Smooth muscle cell (in vitro differentiated cells): ENCODE results near the gene HOXA3. TPM values are rescaled to one million over a fixed set of nuclear protein-coding genes. Genes with fewer than 3 reads are reported as not detected.

Source experiments
- DNase-seq: peaks from one replicate; lab custom pipeline; 2025; ENCODE audit not compliant: unreplicated experiment; lab: John Stamatoyannopoulos, UW
- H2AFZ ChIP-seq: fragments of 200-600 bp; sonication (generic); 2 replicates; pipeline ENCODE4 v1.6.0; 2016; ENCODE audit warnings: antibody characterized with exemption, low read depth, mild to moderate bottlenecking
- H3F3A ChIP-seq: fragments of 200-600 bp; sonication (generic); 2 replicates; pipeline ENCODE4 v1.6.0; 2017; ENCODE audit warnings: antibody characterized with exemption, low read depth
- H3K27ac ChIP-seq: fragments of 200-600 bp; sonication (generic); 2 replicates; pipeline ENCODE4 v1.5.1; 2016; ENCODE audit warnings: low read depth, mild to moderate bottlenecking
- H3K27me3 ChIP-seq: fragments of 200-600 bp; sonication (generic); 2 replicates; pipeline ENCODE4 v1.6.1; 2016; ENCODE audit warnings: low read depth, mild to moderate bottlenecking
- H3K36me3 ChIP-seq: fragments of 200-600 bp; sonication (generic); 2 replicates; pipeline ENCODE4 v1.5.1; 2016; ENCODE audit warnings: low read depth
- H3K4me1 ChIP-seq: fragments of 200-600 bp; sonication (generic); 2 replicates; pipeline ENCODE4 v1.5.1; 2016; ENCODE audit warnings: low read depth
- H3K4me2 ChIP-seq: fragments of 200-600 bp; sonication (generic); 2 replicates; pipeline ENCODE4 v1.6.0; 2016; ENCODE audit warnings: mild to moderate bottlenecking
- H3K4me3 ChIP-seq: fragments of 200-600 bp; sonication (generic); 2 replicates; pipeline ENCODE4 v1.5.1; 2016; ENCODE audit warnings: mild to moderate bottlenecking
- H3K79me2 ChIP-seq: fragments of 200-600 bp; sonication (generic); 2 replicates; pipeline ENCODE4 v1.6.0; 2016; ENCODE audit warnings: low read depth, mild to moderate bottlenecking
- H3K9ac ChIP-seq: fragments of 200-600 bp; sonication (generic); 2 replicates; pipeline ENCODE4 v1.6.0; 2016; ENCODE audit warnings: low read depth
- H3K9me3 ChIP-seq: fragments of 200-600 bp; sonication (generic); replicated peaks from 2 replicates; pipeline ENCODE4 v1.5.1; 2016; ENCODE audit warnings: low read depth
- H4K20me1 ChIP-seq: fragments of 200-600 bp; sonication (generic); 2 replicates; pipeline ENCODE4 v1.6.0; 2016; ENCODE audit warnings: low read depth
- WGBS: methylation state at CpG from one replicate; pipeline ENCODE4 v1.1.7; 2016; ENCODE audit warnings: low lambda C conversion rate; 5-methylcytosine and 5-hydroxymethylcytosine counted together
- polyA plus RNA-seq: library from polyadenylated mRNA; unstranded; fragments of >200 nt; fragmentation: Nextera tagmentation; extraction: Ambion mirVana; gene quantifications from 2 replicates; pipeline ENCODE4 v1.2.1, GENCODE V29; 2016
- total RNA-seq: library from RNA; depleted of rRNA; stranded (reverse); fragments of >200 nt; gene quantifications from 2 replicates; pipeline ENCODE4 v1.2.3, GENCODE V29; 2014
- TF ChIP-seq, protein P1 (sequence below): fragments of 200-600 bp; sonication (generic); IDR thresholded peaks from 2 replicates; pipeline ENCODE4 v1.5.1; 2017; ENCODE audit warnings: borderline replicate concordance, mild to moderate bottlenecking, antibody characterized with exemption; ENCODE audit not compliant: insufficient read depth, poor library complexity, severe bottlenecking

HOXA3 gene
- total and polyA plus RNA-seq, 2 experiments from 2014 or later: 0.13 to 0.31 TPM

DNA sequence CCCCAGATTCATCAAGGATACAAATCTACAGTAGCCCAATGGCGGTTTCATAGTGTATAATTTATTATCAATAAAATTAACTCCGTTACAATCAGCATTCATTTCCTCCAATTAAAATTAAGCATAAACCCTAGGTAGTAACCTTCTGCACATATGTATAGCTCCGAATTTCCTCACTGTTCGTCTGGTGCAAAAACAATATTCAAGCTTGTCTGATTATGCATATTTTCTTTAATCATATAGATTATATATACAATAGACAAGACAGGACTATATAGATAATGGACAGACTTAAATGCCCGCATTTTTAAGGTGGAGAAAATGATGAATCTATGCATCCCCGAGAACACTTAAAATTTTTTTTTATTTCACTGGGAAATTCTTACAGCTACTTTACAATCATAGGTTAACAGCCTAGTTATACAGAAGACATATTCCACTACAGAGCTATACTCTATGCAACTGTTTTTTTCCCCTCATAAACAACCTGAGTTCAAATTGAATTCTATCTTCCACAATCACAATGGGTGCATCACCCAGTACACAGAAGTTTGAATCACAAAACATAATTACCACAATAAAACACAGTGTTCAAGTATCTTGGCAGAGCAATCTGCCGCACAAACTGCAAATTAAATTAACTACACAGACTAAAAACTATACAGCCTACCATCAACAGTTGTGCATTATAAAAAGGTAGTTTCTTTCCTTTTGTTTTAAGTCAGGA lies 10.3 kb upstream of the HOXA3 start:
- peaks cover 60% of the 10 kb centered on the region for H3K79me2 ChIP-seq
- H3K36me3 ChIP-seq: no peaks in the 10 kb centered on the region
- H4K20me1 ChIP-seq: peaks cover 6% of the 10 kb centered on the region
- H3K4me2 ChIP-seq: peak overlapping the region; percentile 89
- no peak overlapping the region for H2AFZ ChIP-seq
- peak overlapping the region; percentile 34 for H3K9ac ChIP-seq
- H3K9me3 ChIP-seq: no peaks in the 10 kb centered on the region
- no peaks in the 10 kb centered on the region for H3F3A ChIP-seq
- WGBS: 61% methylated on average over 7 of the region's 7 CpGs
- H3K4me3 ChIP-seq: peak overlapping the region; percentile 67
- TF ChIP-seq, protein P1, sequence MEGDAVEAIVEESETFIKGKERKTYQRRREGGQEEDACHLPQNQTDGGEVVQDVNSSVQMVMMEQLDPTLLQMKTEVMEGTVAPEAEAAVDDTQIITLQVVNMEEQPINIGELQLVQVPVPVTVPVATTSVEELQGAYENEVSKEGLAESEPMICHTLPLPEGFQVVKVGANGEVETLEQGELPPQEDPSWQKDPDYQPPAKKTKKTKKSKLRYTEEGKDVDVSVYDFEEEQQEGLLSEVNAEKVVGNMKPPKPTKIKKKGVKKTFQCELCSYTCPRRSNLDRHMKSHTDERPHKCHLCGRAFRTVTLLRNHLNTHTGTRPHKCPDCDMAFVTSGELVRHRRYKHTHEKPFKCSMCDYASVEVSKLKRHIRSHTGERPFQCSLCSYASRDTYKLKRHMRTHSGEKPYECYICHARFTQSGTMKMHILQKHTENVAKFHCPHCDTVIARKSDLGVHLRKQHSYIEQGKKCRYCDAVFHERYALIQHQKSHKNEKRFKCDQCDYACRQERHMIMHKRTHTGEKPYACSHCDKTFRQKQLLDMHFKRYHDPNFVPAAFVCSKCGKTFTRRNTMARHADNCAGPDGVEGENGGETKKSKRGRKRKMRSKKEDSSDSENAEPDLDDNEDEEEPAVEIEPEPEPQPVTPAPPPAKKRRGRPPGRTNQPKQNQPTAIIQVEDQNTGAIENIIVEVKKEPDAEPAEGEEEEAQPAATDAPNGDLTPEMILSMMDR: no peak
- peaks cover 3% of the 10 kb centered on the region for H3K4me1 ChIP-seq
- peaks cover 62% of the 10 kb centered on the region for H3K27me3 ChIP-seq
- no peak overlapping the region for H3K27ac ChIP-seq
- no peak for DNase-seq

DNA sequence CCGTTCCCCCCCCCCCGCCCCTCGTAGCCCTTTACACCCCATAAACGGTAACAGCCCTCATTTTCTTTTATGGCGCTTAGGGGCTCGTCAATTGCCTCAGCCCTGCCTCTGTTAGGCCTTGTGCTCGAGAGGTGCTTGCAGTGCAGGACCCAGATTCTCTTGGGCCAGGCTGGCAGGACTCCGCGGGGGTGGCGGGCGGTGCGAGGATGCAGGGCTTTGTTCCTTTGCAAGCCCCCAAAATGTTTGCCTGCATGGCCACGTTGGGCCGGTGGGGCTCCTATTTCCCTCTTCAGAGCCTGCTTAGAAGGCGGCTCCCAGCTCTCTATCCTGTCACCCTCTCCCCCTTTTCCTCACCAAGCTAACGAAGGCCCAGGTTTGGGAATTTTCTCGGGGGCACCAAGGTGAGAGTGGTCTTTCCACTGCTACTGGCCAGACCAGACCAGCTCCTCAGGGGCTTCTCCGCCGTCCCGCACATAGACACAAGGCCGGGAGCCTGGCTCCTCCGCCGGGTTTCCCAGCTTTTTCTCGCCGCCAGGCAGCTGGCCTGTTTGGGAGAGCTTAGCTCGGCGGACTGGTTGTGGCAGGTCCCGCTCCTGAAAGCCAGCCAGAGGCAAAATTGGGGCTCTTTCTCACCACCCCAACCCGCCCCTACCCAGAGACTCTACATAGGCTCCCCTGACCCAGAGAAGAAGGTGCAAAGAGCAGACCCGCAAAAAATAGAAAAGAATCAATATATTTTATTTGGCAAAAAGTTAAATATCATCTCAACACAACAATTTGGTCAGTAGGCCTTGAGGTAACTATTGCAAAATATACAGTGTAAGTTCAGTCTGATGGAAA lies 9.6 kb upstream of the HOXA3 start:
- Histone ChIP-seq H3K36me3 (no peaks in the 10 kb centered on the region), H2AFZ (no peak overlapping the region), H3K9me3 (no peaks in the 10 kb centered on the region), H3K27me3 (peaks cover 62% of the 10 kb centered on the region), H4K20me1 (peaks cover 6% of the 10 kb centered on the region), H3K4me3 (peak overlapping the region; percentile 67), H3F3A (no peaks in the 10 kb centered on the region), H3K4me2 (peak overlapping the region; percentile 89), H3K79me2 (peaks cover 52% of the 10 kb centered on the region), H3K27ac (peak overlapping the region; percentile 22), H3K9ac (no peak overlapping the region), H3K4me1 (peaks cover 3% of the 10 kb centered on the region)
- no peak for DNase-seq
- TF ChIP-seq, protein P1: no peak
- WGBS: 21% methylated on average over 30 of the region's 30 CpGs

DNA sequence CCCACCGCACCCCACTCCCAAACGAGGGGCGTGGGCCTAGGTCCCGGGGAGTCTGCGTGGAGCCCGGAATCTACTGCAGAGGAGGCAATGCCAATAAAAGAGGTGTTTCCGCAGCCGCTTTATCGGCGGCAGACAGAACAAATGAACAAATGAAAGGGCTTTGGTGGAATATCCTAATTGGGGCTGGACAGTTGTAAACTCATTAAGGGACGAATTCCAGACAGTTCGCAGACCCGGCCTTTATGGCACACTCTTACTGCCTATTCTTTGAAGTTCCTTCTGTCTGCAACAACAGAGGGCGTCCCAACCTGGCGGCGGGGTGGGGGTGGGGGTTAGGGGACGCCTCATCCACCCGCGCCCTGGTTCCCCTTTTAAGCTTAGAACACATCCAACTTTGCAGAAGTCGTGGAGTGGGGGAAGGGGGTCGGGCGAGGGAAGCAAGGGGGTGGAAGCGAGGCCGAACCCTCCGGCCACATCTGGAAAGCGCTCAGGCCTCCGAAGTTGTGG lies 8.9 kb upstream of the HOXA3 start:
- H3K9ac ChIP-seq: no peak overlapping the region
- peak overlapping the region; percentile 77 for H2AFZ ChIP-seq
- H3K9me3 ChIP-seq: no peaks in the 10 kb centered on the region
- peaks cover 63% of the 10 kb centered on the region for H3K27me3 ChIP-seq
- no peaks in the 10 kb centered on the region for H3K36me3 ChIP-seq
- TF ChIP-seq, protein P1: no peak
- no peak for DNase-seq
- no peak overlapping the region for H3K27ac ChIP-seq
- no peaks in the 10 kb centered on the region for H3F3A ChIP-seq
- peak overlapping the region; percentile 89 for H3K4me2 ChIP-seq
- peaks cover 45% of the 10 kb centered on the region for H3K79me2 ChIP-seq
- WGBS: 6% methylated on average over 25 of the region's 27 CpGs
- H3K4me3 ChIP-seq: peak overlapping the region; percentile 67
- H3K4me1 ChIP-seq: peaks cover 3% of the 10 kb centered on the region
- peaks cover 6% of the 10 kb centered on the region for H4K20me1 ChIP-seq
